ENCODE measurements around the gene ZNF687. TPM values are rescaled to one million over a fixed set of nuclear protein-coding genes. Genes with fewer than 3 reads are reported as not detected.

The ZNF687 gene
- total RNA-seq, 2 experiments from 2014 or later: 29.9 to 35.7 TPM

GRCh38 chr1:151327223-151327902, 45.3 kb downstream of the ZNF687 start, which contains the start of gene PI4KB:
PI4KB (minus strand) TSS chr1:151327416; CDS start chr1:151316481, 10,935 bp downstream.
- ATAC-seq (peak; percentile 94), DNase-seq (peak; percentile 96)
- CTCF ChIA-PET: interaction anchor here (0.9 to 11.1 kb wide), 11 partner anchors 12 to 76 kb away, joined by 3 to 97 read pairs (median 6); partner anchors contain the start of genes PSMB4 and ZNF687
- H3K9me3 Mint-ChIP-seq (ENCODE audit: low read depth): no peaks in the 10 kb centered on the region
- no peaks in the 10 kb centered on the region for H3K27me3 Mint-ChIP-seq
- H3K36me3 Mint-ChIP-seq: peaks cover 23% of the 10 kb centered on the region
- peak within 1 kb of the TSS; percentile 93 for H3K27ac Mint-ChIP-seq
- peaks cover 34% of the 10 kb centered on the region for H3K4me1 Mint-ChIP-seq
- peak within 1 kb of the TSS; percentile 91 for H3K4me3 Mint-ChIP-seq

GRCh38 chr1:151327903-151328674, 46.0 kb downstream of the ZNF687 start:
- DNase-seq: peak; percentile 45

GRCh38 chr1:151334822-151335221, 52.7 kb downstream of the ZNF687 start:
- Mint-ChIP-seq H3K4me1 (peaks cover 1% of the 10 kb centered on the region), H3K4me3 (no peak overlapping the region), H3K27me3 (no peaks in the 10 kb centered on the region), H3K36me3 (peaks cover 2% of the 10 kb centered on the region), H3K9me3 (ENCODE audit: low read depth) (no peaks in the 10 kb centered on the region), H3K27ac (no peak overlapping the region)
- CTCF ChIA-PET: no interaction called here
- no peak for DNase-seq
- no peak for ATAC-seq

More at GRCh38 chr1:151327903-151328674, 46.0 kb downstream of the ZNF687 start:
- no peaks in the 10 kb centered on the region for H3K27me3 Mint-ChIP-seq
- peak overlapping the region; percentile 93 for H3K27ac Mint-ChIP-seq
- peak; percentile 25 for ATAC-seq
- H3K36me3 Mint-ChIP-seq: peaks cover 20% of the 10 kb centered on the region
- no peaks in the 10 kb centered on the region for H3K9me3 Mint-ChIP-seq (ENCODE audit: low read depth)
- CTCF ChIA-PET: interaction anchor here (1.1 to 11.1 kb wide), 9 partner anchors 11 to 76 kb away, joined by 3 to 97 read pairs (median 11); partner anchors contain the start of gene ZNF687
- peaks cover 31% of the 10 kb centered on the region for H3K4me1 Mint-ChIP-seq
- peak overlapping the region; percentile 91 for H3K4me3 Mint-ChIP-seq

- no peak for DNase-seq
- ATAC-seq: no peak
- Mint-ChIP-seq H3K9me3 (ENCODE audit: low read depth) (no peaks in the 10 kb centered on the region), H3K4me3 (no peak overlapping the region), H3K27ac (no peak overlapping the region), H3K36me3 (peaks cover 5% of the 10 kb centered on the region), H3K27me3 (no peaks in the 10 kb centered on the region), H3K4me1 (peaks cover 8% of the 10 kb centered on the region)
- CTCF ChIA-PET: interaction anchor here (0.8 kb wide), 1 partner anchor 35 kb away, joined by 3 read pairs; no protein-coding TSS in a partner anchor
Measured at GRCh38 chr1:151336556-151336955, 54.5 kb downstream of the ZNF687 start.

- DNase-seq (peak; percentile 72), ATAC-seq (peak; percentile 87)
- H3K4me3 Mint-ChIP-seq: no peak overlapping the region
- peak overlapping the region; percentile 64 for H3K27ac Mint-ChIP-seq
- H3K27me3 Mint-ChIP-seq: no peaks in the 10 kb centered on the region
- H3K36me3 Mint-ChIP-seq: peaks cover 33% of the 10 kb centered on the region
- peaks cover 33% of the 10 kb centered on the region for H3K4me1 Mint-ChIP-seq
- CTCF ChIA-PET: interaction anchor here (0.6 to 8.4 kb wide), 42 partner anchors 9 to 597 kb away, joined by 3 to 122 read pairs (median 4); partner anchors contain the start of genes GABPB2, PI4KB, PIP5K1A and PSMD4
- H3K9me3 Mint-ChIP-seq (ENCODE audit: low read depth): no peaks in the 10 kb centered on the region
Measured at GRCh38 chr1:151340870-151341754, 59.0 kb downstream of the ZNF687 start.

Other genes starting within 250 kb of the ZNF687 start
- gene BNIPL, start 245.7 kb upstream of the ZNF687 start, total RNA-seq: 1 to 10 TPM; 1.0 to 2.0 TPM
- 1 to 10 TPM; 1.2 to 2.0 TPM for gene C1orf56, start 234.5 kb upstream of the ZNF687 start, total RNA-seq
- gene CDC42SE1, start 222.7 kb upstream of the ZNF687 start, total RNA-seq: 100 to 1,000 TPM; 214 to 235 TPM
- 1 to 10 TPM; 4.1 to 5.0 TPM for gene MLLT11, start 221.9 kb upstream of the ZNF687 start, total RNA-seq
- 10 to 100 TPM; 20.0 to 23.9 TPM for gene GABPB2, start 211.5 kb upstream of the ZNF687 start, total RNA-seq
- 1 to 10 TPM in 1 of 2 experiments, under 1 TPM in 1; 0.84 to 1.7 TPM for gene SEMA6C, start 135.7 kb upstream of the ZNF687 start, total RNA-seq
- 10 to 100 TPM; 14.5 to 17.6 TPM for gene TNFAIP8L2, start 125.7 kb upstream of the ZNF687 start, total RNA-seq
- 1 to 10 TPM; 4.4 to 4.9 TPM for gene LYSMD1, start 116.4 kb upstream of the ZNF687 start, total RNA-seq
- 10 to 100 TPM; 60.6 to 69.6 TPM for gene SCNM1, start 116.2 kb upstream of the ZNF687 start, total RNA-seq
- 1 to 10 TPM; 2.9 to 3.6 TPM for gene TMOD4, start 106.3 kb upstream of the ZNF687 start, total RNA-seq
- 10 to 100 TPM; 78.3 to 86.2 TPM for gene VPS72, start 92.1 kb upstream of the ZNF687 start, total RNA-seq
- 10 to 100 TPM; 55.2 to 70.3 TPM for gene PIP5K1A, start 83.7 kb upstream of the ZNF687 start, total RNA-seq
- 100 to 1,000 TPM; 187 to 223 TPM for gene PSMD4, start 27.6 kb upstream of the ZNF687 start, total RNA-seq
- gene PI4KB, start 45.1 kb downstream of the ZNF687 start, total RNA-seq: 10 to 100 TPM; 68.5 to 73.9 TPM
- 100 to 1,000 TPM; 109 to 139 TPM for gene RFX5, start 65.0 kb downstream of the ZNF687 start, total RNA-seq
- gene SELENBP1, start 90.4 kb downstream of the ZNF687 start, total RNA-seq: not detected
- 100 to 1,000 TPM; 284 to 365 TPM for gene PSMB4, start 117.3 kb downstream of the ZNF687 start, total RNA-seq
- gene POGZ, start 177.2 kb downstream of the ZNF687 start, total RNA-seq: 10 to 100 TPM; 79.6 to 83.5 TPM
- gene CGN, start 229.1 kb downstream of the ZNF687 start, total RNA-seq: under 1 TPM; 0.37 to 0.70 TPM